ENCODE data around the gene SKIC2.
"Not testable (repeated sequence)": the region's sequence is repeated elsewhere in the genome, so short reads cannot be mapped to it uniquely, and the experiment has no call there.

SKIC2 gene

DNA sequence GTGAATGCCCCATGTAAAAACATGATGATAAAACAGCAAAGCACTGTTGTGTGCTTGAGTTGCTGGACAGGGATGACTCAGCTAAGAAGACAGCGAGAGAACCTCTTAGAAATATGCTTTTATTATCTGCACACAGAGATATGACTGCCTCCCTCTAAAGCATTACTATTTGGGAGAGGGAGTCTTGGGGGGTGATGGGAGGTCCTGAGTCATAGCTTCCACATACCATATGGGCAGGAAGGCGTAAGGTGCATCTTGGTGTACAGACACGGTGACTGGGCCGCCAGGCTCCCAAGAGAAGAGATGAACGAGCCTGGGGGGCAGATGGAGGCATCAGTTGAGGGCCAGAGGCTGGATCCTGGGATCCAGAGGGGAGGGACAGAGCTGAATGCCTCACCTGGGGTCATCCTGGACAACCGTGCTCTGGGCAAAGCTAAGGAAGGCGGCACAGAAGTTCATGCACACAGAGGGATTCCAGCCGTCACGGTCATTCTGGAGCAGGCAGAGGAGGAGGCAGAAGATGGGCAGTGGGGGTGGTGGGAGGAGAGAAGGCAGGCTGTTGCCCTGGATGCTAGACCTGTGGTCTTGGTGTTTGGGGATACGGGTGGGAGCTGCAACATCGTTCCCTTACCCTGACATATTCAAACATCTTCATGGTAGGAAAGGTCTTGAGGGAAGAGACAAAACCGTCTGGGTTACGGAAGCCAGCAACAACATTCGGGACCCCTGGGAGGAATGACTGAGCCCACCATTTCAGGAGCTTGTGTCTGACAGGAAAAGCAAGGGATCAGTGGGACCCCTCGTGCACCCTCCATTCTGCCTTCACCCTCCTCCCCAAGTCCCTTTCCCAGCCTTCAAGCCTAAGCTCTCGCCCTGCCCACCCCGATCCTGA is 11.0 kb downstream of the SKIC2 start:
- no peak for DNase-seq

DNA sequence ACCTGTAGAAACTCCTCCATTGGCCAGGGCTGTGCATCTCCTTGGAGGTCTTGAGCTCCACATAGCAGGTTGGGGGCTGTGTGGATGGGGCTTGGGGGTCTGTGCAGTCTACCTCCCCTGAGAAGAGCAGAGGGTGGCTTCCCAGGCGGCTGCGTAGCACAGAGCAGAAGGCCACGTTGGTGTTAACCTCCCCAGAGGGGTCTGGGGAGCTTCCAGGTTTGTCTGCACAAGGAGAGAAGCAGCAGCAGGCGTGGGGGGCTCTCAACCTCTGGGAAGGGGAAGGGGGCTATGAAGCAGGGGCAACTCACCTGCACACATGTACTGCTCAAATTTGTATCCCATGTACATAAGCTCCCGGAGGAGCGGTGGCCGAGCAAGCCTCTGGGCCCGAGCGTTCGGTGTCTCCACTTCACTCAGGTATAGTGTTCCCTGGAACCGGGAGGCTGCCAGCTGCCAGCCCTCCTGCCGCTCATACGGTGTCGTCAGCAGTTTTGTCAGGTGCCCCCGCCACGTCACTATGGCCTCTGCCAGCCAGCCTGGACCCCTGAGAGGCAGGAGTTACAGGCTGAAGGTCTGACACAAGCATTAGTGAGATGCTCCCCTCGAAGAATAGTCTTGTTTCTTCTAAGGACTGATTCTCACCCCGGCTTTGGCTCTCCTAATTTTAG is 11.8 kb downstream of the SKIC2 start:
- no peak for DNase-seq

GRCh38 chr6:31971279-31971992 is 12.5 kb downstream of the SKIC2 start:
- no peak for DNase-seq

GRCh38 chr6:31971993-31972708 is 13.2 kb downstream of the SKIC2 start, which contains the start of gene DXO:
DXO (minus strand) TSS chr6:31972138; CDS start chr6:31971675, 463 bp downstream.
- DNase-seq: peak; percentile 98

- DNase-seq: peak; percentile 12
Observed at GRCh38 chr6:31972709-31973350, 13.9 kb downstream of the SKIC2 start.

DNA sequence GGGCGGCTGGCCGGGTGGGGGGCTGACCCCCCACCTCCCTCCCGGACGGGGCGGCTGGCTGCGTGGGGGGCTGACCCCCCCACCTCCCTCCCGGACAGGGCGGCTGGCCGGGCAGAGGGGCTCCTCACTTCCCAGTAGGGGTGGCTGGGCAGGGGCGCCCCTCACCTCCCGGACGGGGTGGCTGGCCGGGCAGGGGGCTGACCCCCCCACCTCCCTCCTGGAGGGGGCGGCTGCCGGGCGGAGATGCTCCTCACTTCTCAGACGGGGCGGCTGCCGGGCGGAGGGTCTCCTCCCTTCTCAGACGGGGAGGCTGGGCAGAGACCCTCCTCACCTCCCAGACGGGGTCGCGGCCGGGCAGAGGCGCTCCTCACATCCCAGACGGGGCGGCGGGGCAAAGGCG is 17.1 kb downstream of the SKIC2 start:
- not testable (repeated sequence) for DNase-seq

- DNase-seq: no peak
Observed at GRCh38 chr6:31977816-31978431, 18.9 kb downstream of the SKIC2 start.

DNA sequence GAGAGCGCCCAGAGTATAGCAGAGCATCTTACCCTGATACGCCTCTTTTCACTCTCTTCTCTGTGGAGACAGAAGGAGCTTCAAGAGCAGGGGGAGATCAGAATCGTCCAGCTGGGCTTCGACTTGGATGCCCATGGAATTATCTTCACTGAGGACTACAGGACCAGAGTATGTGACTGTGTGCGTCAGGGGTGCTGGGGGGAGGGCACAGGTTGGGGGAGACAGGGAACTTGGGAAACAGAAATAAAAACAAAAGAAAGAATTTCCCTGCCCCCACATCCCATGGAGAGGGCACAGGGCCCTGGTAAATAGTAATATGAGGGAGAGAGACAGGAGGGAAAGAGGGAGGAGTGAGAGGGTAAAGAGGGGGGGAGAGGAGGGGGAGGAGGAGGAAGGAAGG is 19.9 kb downstream of the SKIC2 start:
- DNase-seq: no peak

DNA sequence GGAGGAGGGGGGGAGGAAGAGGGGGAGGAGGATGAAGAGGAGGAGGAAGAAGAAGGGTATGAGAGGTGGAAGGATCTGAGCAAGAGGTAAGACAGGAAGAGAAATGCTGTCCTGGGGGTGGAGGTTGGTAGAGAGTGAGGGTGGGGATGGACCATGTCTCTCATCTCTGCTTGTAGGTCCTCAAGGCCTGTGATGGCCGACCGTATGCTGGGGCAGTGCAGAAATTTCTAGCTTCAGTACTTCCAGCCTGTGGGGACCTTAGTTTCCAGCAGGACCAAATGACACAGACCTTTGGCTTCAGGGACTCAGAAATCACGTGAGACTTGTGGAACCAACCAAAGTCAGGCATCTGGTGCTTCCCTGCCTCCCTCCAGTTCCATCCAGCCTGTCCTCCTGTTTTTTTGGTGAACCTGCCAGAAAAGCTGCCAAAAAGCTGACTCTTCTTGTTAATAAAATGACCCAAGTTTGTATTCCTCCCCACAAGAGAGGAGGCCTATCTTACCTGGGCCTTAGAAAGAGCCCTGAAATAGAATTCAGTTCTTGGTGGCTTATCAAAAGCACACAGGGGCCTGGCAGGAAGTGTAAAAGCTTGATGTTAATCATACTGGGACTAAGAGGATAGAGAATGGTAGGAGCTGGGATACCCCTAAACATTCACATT is 20.4 kb downstream of the SKIC2 start:
- no peak for DNase-seq

- DNase-seq: not testable (repeated sequence)
Observed at GRCh38 chr6:31980195-31980876, 21.4 kb downstream of the SKIC2 start.

GRCh38 chr6:31980998-31981397 is 22.0 kb downstream of the SKIC2 start:
- DNase-seq: not testable (repeated sequence)

DNA sequence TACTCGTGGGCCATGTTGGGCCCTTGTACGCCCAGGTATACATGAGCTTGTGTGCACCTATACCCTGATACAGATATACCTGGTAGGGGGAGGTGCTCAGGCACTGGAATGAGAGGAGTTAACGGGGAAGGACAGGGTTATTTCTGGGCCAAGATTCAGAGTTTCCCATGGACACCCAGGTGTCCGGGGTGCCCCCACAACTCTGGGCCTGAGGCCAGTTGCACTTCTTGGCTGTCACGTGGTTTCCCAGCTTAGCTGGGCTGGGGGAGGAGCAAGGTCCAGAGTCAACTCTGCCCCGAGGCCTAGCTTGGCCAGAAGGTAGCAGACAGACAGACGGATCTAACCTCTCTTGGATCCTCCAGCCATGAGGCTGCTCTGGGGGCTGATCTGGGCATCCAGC is 22.8 kb downstream of the SKIC2 start, which contains the start of gene C4A:
Gene C4A (plus strand): TSS at position 314 of the 400 bp plus-strand sequence. CDS start 51 bp downstream, at position 365.
- not testable (repeated sequence) for DNase-seq

GRCh38 chr6:31989363-31989762 is 30.4 kb downstream of the SKIC2 start:
- not testable (repeated sequence) for DNase-seq

- not testable (repeated sequence) for DNase-seq
Observed at GRCh38 chr6:31994421-31994820, 35.4 kb downstream of the SKIC2 start.

- not testable (repeated sequence) for DNase-seq
Observed at GRCh38 chr6:31996385-31996784, 37.4 kb downstream of the SKIC2 start.

GRCh38 chr6:32002546-32003268 is 43.7 kb downstream of the SKIC2 start:
- DNase-seq: not testable (repeated sequence)

DNA sequence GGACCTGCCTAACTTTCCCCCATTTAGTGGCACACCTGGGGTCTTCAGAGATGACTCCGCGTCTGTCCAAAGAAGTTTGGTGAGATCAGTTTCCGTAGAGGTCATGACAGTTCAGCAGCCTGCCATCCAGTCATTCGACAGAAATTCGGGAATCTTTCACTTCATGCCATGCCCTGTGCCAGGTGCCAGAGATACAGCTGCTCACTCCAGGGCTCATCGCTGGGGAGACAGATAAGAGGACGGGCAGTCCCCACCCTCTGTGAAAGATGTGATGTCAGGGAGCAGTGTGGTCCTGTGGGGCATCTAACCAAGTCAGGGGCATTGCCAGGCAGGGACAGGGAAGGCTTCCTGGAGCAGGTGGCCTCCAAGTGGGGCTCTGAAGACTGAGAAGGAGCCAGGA is 44.3 kb downstream of the SKIC2 start:
- not testable (repeated sequence) for DNase-seq

DNA sequence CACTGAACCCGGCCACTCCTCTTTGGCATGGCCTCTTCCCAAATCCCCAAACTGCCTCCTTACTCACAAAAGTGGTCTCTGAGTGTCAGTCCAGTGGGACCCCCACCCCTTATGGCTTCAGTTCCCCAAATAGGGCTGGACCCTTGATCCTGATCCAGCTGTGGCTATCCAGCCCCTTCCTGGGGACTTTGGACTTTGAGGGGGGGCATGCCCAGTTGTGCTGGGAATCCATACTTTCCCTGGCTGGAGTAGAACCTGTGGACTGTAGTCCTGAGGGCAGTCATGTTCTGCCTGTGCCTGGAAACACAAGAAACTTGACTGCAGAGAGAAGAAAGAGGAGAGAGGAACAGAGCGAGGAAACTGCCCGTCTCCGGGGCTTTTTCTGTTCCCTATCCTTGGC is 45.4 kb downstream of the SKIC2 start:
- DNase-seq: not testable (repeated sequence)

DNA sequence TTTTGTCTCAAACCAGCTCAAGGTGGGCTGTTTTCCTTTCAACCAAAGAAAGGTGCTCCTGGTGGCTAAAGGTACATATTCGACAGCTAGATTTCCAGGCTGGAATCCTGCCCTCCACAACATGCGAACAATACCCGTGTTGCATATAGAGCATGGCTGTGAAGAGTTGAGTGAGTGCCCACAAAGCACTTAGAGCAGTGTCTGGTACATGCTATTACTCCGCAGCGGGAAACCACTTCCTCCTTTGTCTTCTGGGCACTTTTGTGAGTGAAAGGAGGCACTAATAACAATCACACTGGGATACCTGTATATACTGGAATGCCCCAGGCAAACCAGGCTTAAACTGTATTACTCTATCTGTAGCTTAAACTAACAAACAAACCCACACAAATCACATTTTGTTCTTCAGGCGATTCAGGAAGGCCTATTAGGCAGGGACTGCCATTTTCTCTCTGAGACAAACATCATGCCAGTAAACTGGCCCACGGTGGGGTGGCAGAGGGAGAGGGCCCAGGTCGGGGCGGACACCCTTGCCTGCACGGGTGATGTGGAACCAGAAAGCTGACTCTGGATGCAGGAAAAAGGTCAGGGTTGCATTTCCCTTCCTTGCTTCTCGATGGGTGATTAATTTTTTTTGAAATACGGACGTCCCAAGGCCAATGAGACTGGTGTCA is 46.0 kb downstream of the SKIC2 start:
- DNase-seq: not testable (repeated sequence)
